GM21515 (cell line): ENCODE data around the gene MYCN.
"Not testable (repeated sequence)": the region's sequence is repeated elsewhere in the genome, so short reads cannot be mapped to it uniquely, and the experiment has no call there.

ENCODE experiments used
- ATAC-seq: cut with Tn5 transposase; IDR thresholded peaks from one replicate; pipeline ENCODE4 v1.9.1; 2021; ENCODE audit not compliant: unreplicated experiment

Gene MYCN

GRCh38 chr2:15942711-15943345 lies 2.5 kb downstream of the MYCN start:
- ATAC-seq = no peak

- ATAC-seq = no peak
These were observed 3.3 kb downstream of the MYCN start for GRCh38 chr2:15943378-15944280.

- no peak for ATAC-seq
These were observed 4.1 kb downstream of the MYCN start for GRCh38 chr2:15944325-15945017.

GRCh38 chr2:15945909-15946705 lies 5.8 kb downstream of the MYCN start:
- no peak for ATAC-seq

- no peak for ATAC-seq
These were observed 6.6 kb downstream of the MYCN start for GRCh38 chr2:15946983-15947382.

- no peak for ATAC-seq
These were observed 7.1 kb downstream of the MYCN start for GRCh38 chr2:15947431-15947830.

- ATAC-seq = no peak
These were observed 8.3 kb downstream of the MYCN start for GRCh38 chr2:15948704-15948957.

- ATAC-seq = no peak
These were observed 8.8 kb downstream of the MYCN start for GRCh38 chr2:15949126-15949525.

GRCh38 chr2:15949551-15949950 lies 9.2 kb downstream of the MYCN start:
- no peak for ATAC-seq

GRCh38 chr2:15950088-15950952 lies 10.0 kb downstream of the MYCN start:
- ATAC-seq = no peak

GRCh38 chr2:15951936-15952335 lies 11.6 kb downstream of the MYCN start:
- not testable (repeated sequence) for ATAC-seq

GRCh38 chr2:15952451-15953146 lies 12.2 kb downstream of the MYCN start:
- ATAC-seq = no peak

GRCh38 chr2:15953147-15953630 lies 12.8 kb downstream of the MYCN start:
- ATAC-seq = no peak

- no peak for ATAC-seq
These were observed 13.7 kb downstream of the MYCN start for GRCh38 chr2:15953891-15954680.

- no peak for ATAC-seq
These were observed 14.4 kb downstream of the MYCN start for GRCh38 chr2:15954761-15955160.

- ATAC-seq = no peak
These were observed 15.1 kb downstream of the MYCN start for GRCh38 chr2:15955232-15955988.

GRCh38 chr2:15956230-15956629 lies 15.9 kb downstream of the MYCN start:
- no peak for ATAC-seq
